Fibroblast of mammary gland (primary cell): ENCODE results near the gene COMMD9.
A peak's percentile ranks its signal among the peaks of the same experiment; 100 is the strongest.

Source experiments
- DNase-seq: peaks from one replicate; pipeline ENCODE4 v3.0.0-alpha.2; 2010; ENCODE audit warnings: low read depth
- H3K4me3 ChIP-seq: 2 replicates; pipeline ENCODE4 v1.5.1; 2011; ENCODE audit warnings: low read depth, mild to moderate bottlenecking, low read length, moderate library complexity; ENCODE audit not compliant: control insufficient read depth
- TF ChIP-seq, protein P1 (sequence below): conservative IDR thresholded peaks from 2 replicates; pipeline ENCODE4 v1.5.1; 2011; ENCODE audit warnings: low read depth, low read length, inconsistent platforms; ENCODE audit not compliant: control insufficient read depth, insufficient read depth

Gene COMMD9

DNA sequence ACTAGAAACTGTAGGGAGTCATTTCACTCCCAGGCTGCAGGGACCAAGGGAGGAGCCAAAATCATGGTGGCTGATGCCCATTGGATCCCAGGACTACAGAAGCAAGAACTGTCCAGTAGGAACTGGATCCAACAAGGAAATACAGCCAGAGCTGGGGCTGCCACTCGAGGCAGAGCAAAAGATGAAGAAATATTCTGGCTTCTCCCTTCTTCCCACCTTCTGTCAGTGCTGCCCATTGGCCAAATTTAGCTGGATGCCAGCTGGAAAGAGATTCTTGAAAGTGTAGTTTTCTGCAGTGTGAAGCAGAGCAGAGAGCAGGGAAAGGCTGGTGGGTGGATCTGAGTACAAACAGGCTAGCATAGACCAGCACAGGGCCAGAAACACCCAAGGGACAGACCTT, 45.6 kb downstream of the COMMD9 start:
- DNase-seq, result no peak
- H3K4me3 ChIP-seq, result no peak overlapping the region
- TF ChIP-seq, protein P1, sequence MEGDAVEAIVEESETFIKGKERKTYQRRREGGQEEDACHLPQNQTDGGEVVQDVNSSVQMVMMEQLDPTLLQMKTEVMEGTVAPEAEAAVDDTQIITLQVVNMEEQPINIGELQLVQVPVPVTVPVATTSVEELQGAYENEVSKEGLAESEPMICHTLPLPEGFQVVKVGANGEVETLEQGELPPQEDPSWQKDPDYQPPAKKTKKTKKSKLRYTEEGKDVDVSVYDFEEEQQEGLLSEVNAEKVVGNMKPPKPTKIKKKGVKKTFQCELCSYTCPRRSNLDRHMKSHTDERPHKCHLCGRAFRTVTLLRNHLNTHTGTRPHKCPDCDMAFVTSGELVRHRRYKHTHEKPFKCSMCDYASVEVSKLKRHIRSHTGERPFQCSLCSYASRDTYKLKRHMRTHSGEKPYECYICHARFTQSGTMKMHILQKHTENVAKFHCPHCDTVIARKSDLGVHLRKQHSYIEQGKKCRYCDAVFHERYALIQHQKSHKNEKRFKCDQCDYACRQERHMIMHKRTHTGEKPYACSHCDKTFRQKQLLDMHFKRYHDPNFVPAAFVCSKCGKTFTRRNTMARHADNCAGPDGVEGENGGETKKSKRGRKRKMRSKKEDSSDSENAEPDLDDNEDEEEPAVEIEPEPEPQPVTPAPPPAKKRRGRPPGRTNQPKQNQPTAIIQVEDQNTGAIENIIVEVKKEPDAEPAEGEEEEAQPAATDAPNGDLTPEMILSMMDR, result no peak

GRCh38 chr11:36241497-36241896, 47.7 kb downstream of the COMMD9 start:
- TF ChIP-seq, protein P1, result no peak
- no peak overlapping the region for H3K4me3 ChIP-seq
- no peak for DNase-seq

DNA sequence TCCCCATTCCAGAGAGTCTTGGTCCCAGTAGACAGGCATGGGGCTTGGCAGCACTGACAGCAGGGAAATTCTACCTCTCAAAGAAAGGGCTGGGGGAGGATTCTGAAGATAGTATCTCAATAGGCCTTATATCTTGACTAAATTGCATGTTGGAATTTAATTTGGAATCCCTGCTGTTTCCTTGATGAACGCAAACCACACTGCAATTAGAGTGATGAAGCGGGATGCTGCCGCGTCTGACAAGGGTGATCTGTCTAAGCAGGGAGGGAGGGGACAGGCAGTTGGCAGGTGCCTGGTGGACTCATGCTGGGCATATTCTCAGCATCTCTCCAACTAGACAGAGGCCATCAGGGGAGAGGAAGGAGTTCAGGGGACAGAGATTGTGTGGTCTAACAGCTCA, 48.4 kb downstream of the COMMD9 start:
- H3K4me3 ChIP-seq, result no peak overlapping the region
- TF ChIP-seq, protein P1, result no peak
- no peak for DNase-seq

DNA sequence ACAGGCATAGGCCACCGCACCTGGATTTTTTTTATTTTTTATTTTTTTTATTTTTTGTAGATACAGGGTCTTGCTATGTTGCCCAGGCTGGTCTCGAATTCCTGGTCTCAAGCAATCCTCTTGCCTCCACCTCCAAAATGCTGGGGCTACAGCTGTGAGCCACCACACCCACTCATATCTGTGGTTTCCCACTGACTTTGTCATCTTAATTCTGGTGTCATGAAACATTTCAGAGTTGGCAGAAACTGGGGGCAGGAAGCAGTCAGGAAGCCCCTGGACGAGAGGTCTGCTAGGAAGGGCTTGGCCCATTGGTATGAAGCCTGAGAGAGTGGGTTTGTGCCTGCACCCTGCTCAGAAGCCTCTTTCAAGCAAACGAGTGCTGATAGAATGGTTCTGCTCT, 49.1 kb downstream of the COMMD9 start:
- DNase-seq, result peak; percentile 43
- no peak overlapping the region for H3K4me3 ChIP-seq
- TF ChIP-seq, protein P1, result no peak

- H3K4me3 ChIP-seq, result no peak overlapping the region
- TF ChIP-seq, protein P1, result no peak
- DNase-seq, result no peak
Observed at GRCh38 chr11:36239636-36240035, 49.6 kb downstream of the COMMD9 start.

DNA sequence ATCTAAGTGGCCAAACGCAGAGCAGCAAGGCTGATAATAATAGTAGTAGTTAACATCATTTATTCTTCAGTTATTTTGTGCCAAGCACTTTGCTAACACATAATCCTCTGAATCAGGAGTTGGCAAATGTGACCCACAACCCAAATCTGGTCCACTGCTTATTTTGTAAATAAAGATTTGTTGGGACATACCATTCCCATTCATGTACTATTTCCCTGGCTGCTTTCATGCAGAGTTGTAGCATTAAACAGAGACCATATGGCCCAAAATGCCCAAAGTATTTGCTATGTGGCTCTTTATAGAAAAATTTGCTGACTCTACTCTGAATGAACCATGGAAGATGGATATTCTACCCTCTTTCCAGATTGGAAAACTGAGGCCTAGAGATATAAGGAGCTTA, 50.3 kb downstream of the COMMD9 start:
- no peak overlapping the region for H3K4me3 ChIP-seq
- DNase-seq, result peak; percentile 62
- TF ChIP-seq, protein P1, result no peak

DNA sequence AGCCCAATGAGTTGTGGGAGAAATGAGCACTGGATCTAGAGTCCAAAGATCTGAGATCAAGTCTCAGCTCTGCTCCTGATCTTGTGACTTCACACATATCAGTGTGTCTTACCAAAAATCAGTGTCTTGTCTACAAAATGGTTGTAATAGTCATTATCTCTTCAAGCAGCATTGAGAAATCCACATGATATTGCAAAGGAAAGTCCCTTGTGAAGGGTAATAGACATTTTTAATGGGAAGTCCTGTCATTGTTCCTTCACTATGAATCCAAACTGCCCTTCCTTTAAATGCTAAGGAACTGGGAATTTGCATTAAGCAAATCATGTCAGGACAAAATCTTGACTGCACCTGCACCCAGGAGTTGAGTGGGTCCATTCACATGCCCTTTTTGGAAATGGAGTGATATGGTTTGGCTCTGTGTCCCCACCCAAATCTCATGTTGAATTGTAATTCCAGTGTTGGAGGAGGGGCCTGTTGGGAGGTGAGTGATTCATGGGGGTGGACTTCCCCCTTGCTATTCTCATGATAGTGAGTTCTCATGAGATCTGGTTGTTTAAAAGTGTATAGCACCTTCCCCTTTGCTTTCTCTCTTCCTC, 51.1 kb downstream of the COMMD9 start:
- no peak for DNase-seq
- TF ChIP-seq, protein P1, result no peak
- H3K4me3 ChIP-seq, result no peak overlapping the region
